ENCODE data around the gene PRTG. TPM values are rescaled to one million over a fixed set of nuclear protein-coding genes. Genes with fewer than 3 reads are reported as not detected.
"Not testable (repeated sequence)": the region's sequence is repeated elsewhere in the genome, so short reads cannot be mapped to it uniquely, and the experiment has no call there.

Gene PRTG
- total and polyA plus RNA-seq, 12 donors, result 0.40 to 4.3 (median 2.8) TPM

DNA sequence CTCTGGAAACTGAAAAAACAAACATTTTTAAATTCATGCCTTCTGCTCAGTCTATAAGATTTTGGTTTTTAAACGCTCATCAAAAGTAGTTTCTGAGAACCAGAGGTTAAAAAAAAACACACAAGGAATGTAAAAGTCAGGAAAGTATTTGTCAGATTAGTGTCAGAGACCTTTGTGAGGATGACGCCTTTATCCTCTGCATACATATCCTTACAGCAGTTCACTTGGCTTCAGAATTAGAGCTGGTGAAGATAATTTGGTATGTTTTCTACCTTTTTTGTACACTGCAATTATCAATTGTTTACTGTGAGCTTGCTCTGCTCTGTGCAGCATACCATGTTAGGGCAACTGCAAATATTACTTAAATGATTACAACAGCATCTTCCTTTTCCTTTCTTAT is 8.3 kb downstream of the PRTG start:
- DNase-seq, result no peak

GRCh38 chr15:55733461-55733860 is 9.5 kb downstream of the PRTG start:
- intact Hi-C loops (cut with DNase I); H3K4me1 ChIP-seq (replicated peaks in 1 of 2); H3K27me3 ChIP-seq; H3K4me3 ChIP-seq; H3K9me3 ChIP-seq (replicated peaks in 1 of 3); H3K36me3 ChIP-seq (replicated peaks in 1 of 2); DNase-seq; H3K27ac ChIP-seq: not testable (repeated sequence)
- WGBS, 4 donors, result 93 to 96% (median 96%) methylated on average over 7 of the region's 7 CpGs

More for the DNA sequence above, 8.3 kb downstream of the PRTG start:
- H3K4me3 ChIP-seq, result no peak overlapping the region
- H3K27ac ChIP-seq, result no peak overlapping the region
- no peaks in the 10 kb centered on the region for H3K36me3 ChIP-seq (replicated peaks in 1 of 2)
- intact Hi-C loops (cut with DNase I), result no loop called here
- TF ChIP-seq, protein P1, sequence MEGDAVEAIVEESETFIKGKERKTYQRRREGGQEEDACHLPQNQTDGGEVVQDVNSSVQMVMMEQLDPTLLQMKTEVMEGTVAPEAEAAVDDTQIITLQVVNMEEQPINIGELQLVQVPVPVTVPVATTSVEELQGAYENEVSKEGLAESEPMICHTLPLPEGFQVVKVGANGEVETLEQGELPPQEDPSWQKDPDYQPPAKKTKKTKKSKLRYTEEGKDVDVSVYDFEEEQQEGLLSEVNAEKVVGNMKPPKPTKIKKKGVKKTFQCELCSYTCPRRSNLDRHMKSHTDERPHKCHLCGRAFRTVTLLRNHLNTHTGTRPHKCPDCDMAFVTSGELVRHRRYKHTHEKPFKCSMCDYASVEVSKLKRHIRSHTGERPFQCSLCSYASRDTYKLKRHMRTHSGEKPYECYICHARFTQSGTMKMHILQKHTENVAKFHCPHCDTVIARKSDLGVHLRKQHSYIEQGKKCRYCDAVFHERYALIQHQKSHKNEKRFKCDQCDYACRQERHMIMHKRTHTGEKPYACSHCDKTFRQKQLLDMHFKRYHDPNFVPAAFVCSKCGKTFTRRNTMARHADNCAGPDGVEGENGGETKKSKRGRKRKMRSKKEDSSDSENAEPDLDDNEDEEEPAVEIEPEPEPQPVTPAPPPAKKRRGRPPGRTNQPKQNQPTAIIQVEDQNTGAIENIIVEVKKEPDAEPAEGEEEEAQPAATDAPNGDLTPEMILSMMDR (IDR thresholded peaks at IDR 0.05), result no peak
- TF ChIP-seq POLR2A (IDR thresholded peaks at IDR 0.05), result no peak
- no peaks in the 10 kb centered on the region for H3K4me1 ChIP-seq (replicated peaks in 1 of 2)
- no peaks in the 10 kb centered on the region for H3K27me3 ChIP-seq
- no peaks in the 10 kb centered on the region for H3K9me3 ChIP-seq (replicated peaks in 1 of 3)
- 75 to 78% (median 77%) methylated on average over 2 of the region's 2 CpGs for WGBS, 4 donors

DNA sequence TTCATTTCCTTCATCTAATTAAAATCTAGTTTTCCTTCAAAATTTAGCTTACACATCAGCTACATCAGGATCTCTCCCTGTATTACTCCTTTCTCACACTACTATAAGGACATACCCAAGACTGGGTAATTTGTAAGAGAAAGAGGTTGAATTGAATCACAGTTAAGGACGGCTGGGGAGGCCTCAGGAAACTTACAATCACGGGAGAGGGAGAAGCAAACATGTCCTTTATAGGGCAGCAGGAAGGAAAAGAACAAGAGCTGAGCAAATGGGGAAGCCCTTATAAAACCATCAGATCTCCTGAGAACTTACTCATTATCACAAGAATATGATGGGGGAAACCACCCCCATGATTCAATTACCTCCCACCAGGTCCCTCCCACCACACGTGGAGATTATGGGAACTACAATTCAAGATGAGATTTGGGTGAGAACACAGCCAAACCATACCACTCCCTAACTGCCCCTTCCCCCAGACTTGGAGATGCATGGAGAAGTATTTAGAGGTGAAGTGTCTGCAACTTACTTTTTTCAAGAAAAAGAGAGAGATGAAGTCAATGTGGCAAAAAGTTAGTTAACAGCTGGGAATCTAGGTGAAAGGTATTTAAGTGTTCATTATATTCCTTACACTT is 21.3 kb downstream of the PRTG start:
- 25 to 49% (median 39%) methylated on average over 3 of the region's 3 CpGs for WGBS, 4 donors
- H3K9me3 ChIP-seq (replicated peaks in 1 of 3), result no peaks in the 10 kb centered on the region
- no peaks in the 10 kb centered on the region for H3K4me1 ChIP-seq (replicated peaks in 1 of 2)
- no peak overlapping the region for H3K27ac ChIP-seq
- intact Hi-C loops (cut with DNase I), result no loop called here
- H3K27me3 ChIP-seq, result no peaks in the 10 kb centered on the region
- no peak for DNase-seq
- no peaks in the 10 kb centered on the region for H3K36me3 ChIP-seq (replicated peaks in 1 of 2)
- no peak overlapping the region for H3K4me3 ChIP-seq
- TF ChIP-seq, protein P1 (IDR thresholded peaks at IDR 0.05), result no peak

- Histone ChIP-seq H3K27ac (no peak overlapping the region), H3K27me3 (no peaks in the 10 kb centered on the region), H3K36me3 (replicated peaks in 1 of 2) (no peaks in the 10 kb centered on the region), H3K4me1 (replicated peaks in 1 of 2) (no peaks in the 10 kb centered on the region), H3K4me3 (no peak overlapping the region), H3K9me3 (replicated peaks in 1 of 3) (no peaks in the 10 kb centered on the region)
- WGBS, 4 donors, result 69 to 76% (median 73%) methylated on average over 6 of the region's 6 CpGs
- TF ChIP-seq, protein P1 (IDR thresholded peaks at IDR 0.05), result no peak
- no peak for TF ChIP-seq POLR2A (IDR thresholded peaks at IDR 0.05)
- intact Hi-C loops (cut with DNase I), result no loop called here
- DNase-seq, result no peak
Observed at GRCh38 chr15:55715355-55716076, 27.4 kb downstream of the PRTG start.

DNA sequence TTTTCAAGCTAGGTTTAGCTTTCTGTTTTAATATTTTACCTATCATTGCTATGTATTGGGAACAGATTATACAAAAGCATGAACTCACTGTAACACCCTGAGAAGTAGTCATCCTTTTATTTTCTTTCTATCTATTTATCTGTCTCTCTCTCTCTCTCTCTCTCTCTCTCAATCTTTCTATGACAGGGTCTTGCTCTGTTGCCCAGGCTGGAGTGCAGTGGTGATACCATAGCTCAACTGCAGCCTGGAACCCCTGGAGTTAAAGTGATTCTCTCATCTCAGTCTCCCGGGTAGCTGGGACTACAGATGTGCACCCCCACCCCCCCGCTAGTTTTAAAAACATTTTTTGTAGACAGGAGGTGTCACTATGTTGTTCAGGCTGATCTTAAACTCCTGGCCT is 28.9 kb downstream of the PRTG start:
- no peak for DNase-seq
- intact Hi-C loops (cut with DNase I), result no loop called here
- no peak overlapping the region for H3K4me3 ChIP-seq

More for the DNA sequence above, 28.9 kb downstream of the PRTG start:
- Histone ChIP-seq H3K27ac (no peak overlapping the region), H3K27me3 (no peaks in the 10 kb centered on the region), H3K9me3 (replicated peaks in 1 of 3) (no peaks in the 10 kb centered on the region), H3K4me1 (replicated peaks in 1 of 2) (no peaks in the 10 kb centered on the region), H3K36me3 (replicated peaks in 1 of 2) (no peaks in the 10 kb centered on the region)
- 29 to 82% (median 53%) methylated on average over 2 of the region's 2 CpGs for WGBS, 4 donors
- TF ChIP-seq POLR2A (IDR thresholded peaks at IDR 0.05), result no peak
- TF ChIP-seq, protein P1 (IDR thresholded peaks at IDR 0.05), result no peak

Measured in adrenal gland (tissue), 12 donors.